GM12872 (cell line): ENCODE data around the gene JUND.

Source experiments
- CTCF ChIP-seq: IDR thresholded peaks from 3 replicates; pipeline ENCODE4 v1.5.1; 2011; ENCODE audit warnings: low read depth, mild to moderate bottlenecking, low read length, moderate library complexity; ENCODE audit not compliant: insufficient read depth

Gene JUND

DNA sequence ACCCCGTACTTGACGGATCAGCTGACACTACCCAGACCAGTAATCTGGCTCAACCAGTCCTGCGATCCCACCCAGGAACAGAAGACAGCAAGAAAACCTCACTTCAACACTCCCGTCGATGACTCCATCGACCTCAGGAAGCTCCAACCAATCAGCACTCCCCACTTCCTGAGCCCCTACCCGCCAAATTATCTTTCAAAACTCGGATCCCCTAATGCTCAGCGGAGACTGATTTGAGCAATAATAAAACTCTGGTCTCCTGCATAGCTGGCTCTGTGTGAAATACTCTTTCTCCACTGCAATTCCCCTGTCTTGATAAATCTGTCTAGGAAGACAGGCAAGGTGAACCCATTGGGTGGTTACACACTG is 40.3 kb upstream of the JUND start:
- TF ChIP-seq CTCF, result no peak

DNA sequence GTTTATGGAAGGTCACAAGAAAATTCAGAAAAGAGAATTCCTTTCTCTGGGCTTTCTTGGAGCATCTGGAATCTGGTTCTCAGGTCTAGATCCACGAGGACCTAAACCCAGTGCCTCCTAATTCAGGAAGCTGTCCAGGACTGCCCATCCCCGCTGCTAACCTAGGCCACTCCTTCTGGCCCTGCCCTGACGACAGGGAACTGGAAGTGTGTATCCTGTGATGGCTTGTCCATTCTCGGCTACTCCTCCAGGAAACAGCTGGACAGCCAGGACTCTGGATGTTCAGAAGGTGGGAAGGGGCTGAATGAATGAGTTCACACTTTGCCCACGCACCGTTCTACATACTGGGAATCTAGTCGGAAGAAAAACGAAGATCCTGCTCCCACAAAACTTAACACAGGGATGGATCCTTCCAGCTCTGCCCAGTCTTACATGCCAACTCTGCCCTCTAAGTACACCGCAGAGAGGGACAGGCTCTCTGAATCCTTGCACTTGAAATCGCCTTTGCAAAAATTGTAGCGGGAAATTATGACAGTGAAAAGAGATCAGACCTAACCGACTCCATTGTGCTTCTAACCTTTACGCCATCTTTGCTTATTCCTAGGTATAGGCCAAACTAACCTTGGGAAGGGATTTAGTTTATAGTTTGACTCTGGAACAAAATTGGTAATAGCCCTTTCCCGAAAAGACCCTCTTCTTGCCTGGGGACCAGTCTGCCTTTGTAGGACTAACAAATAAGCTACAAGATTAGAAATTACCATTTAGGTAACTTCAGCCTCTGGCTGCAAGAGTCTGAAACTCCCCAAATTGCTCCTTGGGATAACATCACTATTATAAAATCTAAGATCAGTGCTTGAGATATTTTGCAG is 39.7 kb upstream of the JUND start:
- no peak for TF ChIP-seq CTCF

DNA sequence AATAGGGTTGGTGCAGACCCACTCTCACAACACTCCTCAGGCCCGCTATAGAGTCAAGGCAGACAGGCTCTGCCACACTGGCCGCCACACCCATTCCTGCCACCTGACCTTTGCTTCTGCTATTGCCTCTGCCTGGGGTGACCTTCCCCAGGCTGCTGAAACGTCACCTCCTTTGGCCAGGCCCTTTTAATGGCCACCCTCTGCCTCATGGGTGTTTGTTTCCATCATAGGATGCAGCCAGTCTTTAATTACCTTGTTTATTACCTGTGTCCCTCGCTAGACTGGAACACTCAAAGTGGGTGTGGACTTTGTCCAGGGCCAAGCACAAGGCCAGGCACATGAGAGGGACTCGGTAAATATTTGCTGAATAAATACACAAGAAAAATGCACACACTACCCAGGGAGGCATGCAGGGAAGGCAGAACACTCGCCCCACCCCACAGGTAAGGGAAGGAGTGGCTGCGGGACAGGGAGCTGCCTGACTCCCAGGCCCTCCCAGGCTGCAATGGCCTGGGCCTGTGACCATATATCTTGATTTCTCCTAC is 38.2 kb upstream of the JUND start:
- TF ChIP-seq CTCF, result no peak

DNA sequence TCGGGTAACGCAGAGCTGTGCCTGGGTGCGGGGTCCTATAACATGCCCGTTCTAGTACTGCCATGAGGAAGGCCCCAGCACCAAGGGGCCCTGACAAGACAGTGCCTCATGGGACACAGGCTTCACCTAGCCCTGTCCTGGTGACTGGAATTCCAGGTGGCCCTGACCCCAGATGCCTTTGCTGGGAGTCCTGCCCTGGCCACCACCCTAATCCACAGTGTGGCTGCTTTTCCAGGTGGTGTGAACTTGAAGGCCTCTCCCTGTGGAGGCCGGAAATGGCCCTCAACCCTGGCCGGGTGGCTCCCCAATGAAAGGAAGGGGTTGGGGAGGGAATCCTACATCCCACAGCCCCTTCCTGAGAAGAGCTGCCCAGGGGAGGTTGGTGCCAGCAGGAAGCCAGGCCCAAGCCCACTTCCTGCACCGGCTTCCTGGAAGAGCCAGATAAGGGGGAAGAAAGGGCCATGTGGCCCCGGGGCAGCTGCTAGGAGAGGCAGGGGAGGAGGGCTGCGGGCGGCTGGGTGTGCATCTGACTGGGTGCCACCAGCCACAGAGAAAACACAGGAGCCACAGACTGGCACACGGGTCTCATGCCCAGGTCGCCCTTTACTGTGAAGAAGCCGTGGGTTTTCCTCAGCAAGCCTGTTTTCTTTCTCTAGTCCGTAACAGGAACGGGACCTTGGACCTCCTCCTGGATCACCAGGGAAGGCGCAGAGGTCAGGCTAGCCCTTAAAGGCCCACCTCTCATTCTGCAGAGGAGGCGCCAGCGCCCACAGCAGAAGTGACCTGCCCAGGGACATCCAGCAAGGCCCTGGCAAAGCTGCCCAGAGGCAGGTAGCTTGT is 36.8 kb upstream of the JUND start:
- no peak for TF ChIP-seq CTCF

DNA sequence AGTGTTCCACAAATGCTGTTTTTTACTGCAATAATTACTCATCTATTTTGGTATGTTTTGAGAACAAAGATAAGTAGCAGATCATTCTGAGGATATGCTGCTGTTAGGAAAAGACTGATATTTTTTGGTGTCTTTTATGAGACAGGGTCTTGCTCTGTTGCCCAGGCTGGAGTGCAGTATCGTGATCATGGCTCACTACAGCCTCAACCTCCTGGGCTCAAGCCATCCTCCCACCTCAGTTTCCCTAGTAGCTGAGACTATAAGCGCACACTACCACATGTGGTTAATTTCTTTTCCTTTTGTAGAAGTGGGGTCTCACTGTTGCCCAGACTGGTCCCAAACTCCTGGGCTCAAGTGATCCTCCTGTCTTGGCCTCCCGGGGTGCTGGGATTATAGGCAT is 32.0 kb upstream of the JUND start:
- TF ChIP-seq CTCF, result no peak

- no peak for TF ChIP-seq CTCF
Measured at GRCh38 chr19:18312092-18312534, 30.7 kb upstream of the JUND start.

DNA sequence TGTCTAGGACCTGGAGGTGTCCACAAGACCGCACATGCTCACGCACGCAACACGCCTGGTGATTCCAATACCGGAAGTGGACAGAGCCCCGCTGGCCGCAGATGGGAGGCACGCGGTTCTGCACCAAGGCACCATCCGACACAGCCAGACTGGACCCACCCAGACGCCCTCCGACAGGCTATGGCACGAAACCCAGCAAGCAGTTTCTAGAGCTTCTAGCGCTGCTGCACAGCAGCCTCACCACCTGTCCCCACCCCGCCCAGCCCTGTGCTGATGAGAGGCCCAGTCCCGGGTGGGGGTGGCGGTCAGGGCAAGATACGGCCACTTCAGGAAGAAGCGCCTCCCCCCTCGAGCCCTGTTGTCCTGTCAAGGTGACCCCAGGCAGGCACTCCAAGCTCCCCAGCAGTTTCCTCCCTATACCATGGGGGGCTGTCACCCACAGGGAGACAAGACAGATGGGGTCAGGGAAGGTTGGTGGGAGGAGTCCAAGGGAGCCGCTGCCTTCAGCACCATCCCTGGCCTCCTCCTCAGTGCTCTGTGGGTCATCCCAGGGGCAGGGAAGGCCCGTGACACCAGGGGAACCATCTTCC is 30.2 kb upstream of the JUND start:
- no peak for TF ChIP-seq CTCF
